ENCODE measurements around the gene ACTG1.

DNA sequence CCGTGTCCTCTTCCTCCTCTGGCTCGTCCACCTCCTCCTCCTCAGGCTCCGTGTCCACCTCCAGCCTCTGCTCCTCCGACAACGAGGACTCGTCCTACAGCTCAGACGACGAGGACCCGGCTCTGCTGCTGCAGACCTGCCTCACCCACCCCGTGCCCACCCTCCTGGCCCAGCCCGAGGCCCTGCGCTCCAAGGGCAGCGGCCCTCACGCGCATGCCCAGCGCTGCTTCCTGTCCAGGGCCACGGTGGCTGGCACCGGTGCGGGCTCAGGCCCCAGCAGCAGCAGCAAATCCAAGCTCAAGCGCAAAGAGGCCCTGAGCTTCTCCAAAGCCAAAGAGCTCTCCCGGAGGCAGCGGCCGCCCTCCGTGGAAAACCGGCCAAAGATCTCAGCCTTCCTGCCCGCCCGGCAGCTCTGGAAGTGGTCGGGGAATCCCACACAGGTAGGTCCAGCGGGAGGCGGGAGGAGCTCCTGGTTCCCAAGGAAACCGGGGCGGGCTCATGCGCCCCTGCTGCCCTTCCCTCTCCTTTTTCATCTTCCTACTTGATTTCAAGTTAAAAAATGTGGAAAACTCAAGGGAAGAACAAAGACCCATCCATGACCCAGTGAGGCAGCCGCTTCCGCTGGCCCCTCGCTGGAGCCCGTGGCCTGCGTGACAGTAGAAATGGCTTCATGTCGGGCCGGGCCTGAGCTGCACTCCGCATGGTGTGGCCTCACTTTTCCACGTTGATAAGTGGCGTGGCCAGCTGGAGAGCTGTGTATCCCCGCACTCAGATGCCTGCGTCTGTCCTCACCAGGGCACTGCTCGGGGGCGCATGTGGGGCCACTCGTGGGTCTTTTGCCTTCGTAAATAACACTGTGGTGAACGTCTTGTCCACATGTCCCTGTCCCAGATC lies 50.7 kb downstream of the ACTG1 start:
- TF ChIP-seq POLR2A (IDR thresholded peaks at IDR 0.05): no peak
- TF ChIP-seq, protein P1, sequence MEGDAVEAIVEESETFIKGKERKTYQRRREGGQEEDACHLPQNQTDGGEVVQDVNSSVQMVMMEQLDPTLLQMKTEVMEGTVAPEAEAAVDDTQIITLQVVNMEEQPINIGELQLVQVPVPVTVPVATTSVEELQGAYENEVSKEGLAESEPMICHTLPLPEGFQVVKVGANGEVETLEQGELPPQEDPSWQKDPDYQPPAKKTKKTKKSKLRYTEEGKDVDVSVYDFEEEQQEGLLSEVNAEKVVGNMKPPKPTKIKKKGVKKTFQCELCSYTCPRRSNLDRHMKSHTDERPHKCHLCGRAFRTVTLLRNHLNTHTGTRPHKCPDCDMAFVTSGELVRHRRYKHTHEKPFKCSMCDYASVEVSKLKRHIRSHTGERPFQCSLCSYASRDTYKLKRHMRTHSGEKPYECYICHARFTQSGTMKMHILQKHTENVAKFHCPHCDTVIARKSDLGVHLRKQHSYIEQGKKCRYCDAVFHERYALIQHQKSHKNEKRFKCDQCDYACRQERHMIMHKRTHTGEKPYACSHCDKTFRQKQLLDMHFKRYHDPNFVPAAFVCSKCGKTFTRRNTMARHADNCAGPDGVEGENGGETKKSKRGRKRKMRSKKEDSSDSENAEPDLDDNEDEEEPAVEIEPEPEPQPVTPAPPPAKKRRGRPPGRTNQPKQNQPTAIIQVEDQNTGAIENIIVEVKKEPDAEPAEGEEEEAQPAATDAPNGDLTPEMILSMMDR (IDR thresholded peaks at IDR 0.05): no peak

All from testis (tissue), 2 donors.